GM21381 (cell line): ENCODE measurements around the gene EPHA10.

Experiments
- ATAC-seq: cut with Tn5 transposase; IDR thresholded peaks from one replicate; pipeline ENCODE4 v1.9.1; 2021; ENCODE audit warnings: mild to moderate bottlenecking, moderate library complexity; ENCODE audit not compliant: unreplicated experiment

The EPHA10 gene

DNA sequence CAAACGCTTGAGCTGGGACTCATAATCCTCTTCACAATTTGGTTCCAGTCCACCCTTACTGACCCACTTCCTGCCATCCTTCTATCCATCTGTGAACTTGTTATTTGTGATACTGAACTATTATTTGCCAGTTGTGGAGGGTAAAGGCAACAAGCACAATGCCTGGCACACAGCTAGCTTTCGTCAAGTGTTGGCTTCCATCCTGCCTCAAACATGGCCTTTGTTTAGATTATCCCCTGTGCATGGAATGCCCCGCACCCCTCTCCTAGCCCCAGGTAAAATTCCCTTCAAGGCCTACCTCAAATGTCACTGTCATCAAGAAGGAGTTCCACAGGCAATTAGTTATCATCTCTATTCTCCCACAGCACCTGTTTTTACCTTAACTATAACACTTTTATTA, 84.0 kb downstream of the EPHA10 start:
- no peak for ATAC-seq

DNA sequence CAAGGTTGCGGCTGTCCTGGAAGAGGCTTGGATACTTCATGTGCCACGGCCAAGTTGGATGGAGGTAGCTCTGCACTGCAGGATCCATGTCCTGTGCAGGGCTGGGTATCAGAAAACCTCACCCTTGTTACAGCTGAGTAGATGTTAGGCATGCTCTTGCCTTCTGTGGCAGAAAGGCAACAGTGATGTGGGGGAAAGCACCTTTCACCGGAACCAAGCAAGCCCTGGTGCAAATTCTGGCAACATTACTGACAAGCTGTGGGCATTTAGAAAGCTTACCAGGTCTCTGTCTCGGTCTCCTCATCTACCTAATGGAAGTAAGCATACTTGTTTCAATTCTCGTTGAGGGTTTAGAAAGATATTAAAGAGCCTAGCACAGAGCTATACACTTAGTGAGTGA, 87.1 kb downstream of the EPHA10 start:
- no peak for ATAC-seq

DNA sequence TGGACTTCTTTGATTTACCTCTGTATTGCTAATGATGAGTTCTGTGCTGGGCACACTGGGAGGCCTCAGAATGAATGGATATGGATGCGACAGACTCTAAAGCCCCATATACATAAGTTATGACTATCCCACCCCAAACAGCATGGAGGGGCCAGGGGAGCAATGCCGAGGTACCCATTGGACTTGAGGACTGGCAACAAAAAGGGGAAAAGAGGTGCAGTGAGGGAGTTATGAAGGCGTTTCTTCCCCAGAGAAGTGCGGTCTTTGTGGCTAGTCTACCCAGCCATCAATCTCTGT, 87.8 kb downstream of the EPHA10 start:
- no peak for ATAC-seq

DNA sequence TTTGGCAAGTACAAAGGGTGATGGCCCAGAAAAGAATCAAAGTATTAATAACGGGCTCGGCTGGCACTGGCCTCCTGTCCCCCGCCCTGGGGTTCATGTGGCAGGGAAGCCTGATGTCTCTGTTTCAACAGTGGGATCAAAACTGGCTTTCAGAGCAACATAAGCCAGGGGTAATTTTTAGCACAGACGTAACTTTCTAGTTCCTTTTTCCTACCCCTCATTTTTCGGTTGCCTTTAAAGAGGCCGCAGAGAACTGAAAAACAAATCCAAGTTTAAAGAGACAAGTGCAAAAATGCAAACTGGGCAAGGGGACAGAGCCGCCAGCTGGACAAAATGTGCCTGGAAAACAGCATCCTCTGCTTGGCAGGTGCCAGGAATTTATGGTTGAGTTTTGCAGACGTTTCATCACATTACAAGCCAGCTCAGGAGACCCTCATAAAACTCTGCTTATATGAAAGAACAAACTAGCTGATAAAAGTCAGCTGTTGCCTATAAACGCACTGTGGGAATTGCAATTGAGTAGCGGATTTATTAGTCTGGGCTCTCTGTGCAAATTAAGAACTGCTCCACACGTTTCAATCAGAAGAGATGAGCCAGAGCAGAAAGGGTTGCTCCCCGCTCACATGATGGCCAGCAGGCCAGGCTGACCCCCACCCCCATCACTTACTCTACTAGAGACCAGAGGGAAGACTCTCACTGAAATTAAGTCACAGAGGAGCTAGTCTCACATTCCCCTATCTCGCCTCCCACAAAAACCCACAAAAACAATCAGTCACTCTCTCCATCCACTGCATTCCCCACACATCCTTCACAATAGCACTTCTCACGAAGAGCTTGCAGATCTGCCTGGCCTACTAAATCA, 88.4 kb downstream of the EPHA10 start:
- ATAC-seq = peak; percentile 61

DNA sequence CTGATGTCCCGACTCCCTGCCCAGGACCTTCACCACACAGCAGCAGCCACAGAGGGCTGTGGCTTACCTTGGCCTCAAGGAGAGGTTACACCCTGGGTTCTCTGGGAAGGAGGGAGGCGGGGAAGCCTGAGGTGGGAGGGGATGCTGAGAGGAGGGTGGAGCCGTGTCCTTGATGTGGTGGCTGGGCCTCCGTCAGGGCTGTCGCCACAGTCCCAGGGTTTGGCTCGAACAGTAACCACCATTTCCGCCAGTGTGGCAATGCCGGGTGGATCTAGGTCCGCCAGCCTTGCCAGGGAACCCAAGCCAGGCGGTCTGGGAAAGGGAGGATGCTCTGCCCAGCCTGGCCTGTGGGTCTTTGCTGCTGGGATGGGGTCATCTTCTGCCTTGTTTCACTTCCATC, 91.0 kb downstream of the EPHA10 start:
- ATAC-seq = no peak

DNA sequence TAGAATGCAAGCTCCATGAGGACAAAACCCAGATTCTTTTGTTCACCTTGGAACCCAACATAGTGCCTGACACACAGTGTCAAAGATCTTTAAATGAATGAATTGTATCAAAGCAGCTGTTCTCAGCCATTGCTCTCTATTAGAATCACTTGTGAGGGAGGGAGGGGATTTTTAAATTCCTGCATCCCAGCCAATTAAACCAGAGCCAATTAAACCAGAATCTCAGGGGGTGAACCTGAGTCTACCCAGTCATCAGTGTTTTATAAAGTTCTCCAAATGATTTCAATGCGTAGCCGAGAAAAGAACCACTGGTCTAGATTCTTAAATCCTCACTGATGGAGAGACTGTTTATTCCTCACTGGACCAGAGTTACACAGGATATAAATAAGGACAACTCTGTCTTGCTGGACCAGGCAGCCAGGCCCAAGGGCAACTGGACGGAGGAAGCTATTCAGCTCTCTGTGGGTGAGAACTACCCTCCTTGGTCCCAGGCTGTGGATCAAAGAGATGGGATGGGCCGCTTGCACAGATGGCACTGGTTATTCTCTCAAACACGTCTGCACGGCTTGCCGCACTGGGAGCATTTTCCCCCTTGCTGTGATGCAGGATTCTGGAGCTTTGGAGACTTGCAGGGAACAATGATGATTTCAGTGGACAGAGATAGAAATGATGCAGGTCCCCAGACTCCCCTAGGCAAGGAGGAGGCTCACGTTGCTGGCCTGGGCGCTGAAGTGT, 92.6 kb downstream of the EPHA10 start:
- ATAC-seq = no peak

DNA sequence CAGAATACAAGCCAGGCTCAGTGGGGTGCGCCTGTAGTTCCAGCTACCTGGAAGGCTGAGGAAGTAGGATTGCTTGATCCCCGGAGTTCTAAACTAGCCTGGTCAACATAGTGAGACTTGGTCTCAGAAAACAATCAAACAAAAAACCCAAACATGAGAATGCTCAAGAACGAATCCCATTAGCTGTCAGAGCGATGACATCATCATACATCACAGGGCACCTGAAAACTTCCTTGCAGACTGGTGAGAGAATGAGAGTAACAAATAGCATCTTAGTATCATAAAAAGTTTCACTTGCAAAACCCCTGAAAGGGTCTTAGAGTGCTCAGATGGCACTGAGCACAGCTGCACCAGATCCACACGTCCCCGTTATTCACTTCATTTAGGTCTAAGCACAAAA, 93.7 kb downstream of the EPHA10 start:
- no peak for ATAC-seq

DNA sequence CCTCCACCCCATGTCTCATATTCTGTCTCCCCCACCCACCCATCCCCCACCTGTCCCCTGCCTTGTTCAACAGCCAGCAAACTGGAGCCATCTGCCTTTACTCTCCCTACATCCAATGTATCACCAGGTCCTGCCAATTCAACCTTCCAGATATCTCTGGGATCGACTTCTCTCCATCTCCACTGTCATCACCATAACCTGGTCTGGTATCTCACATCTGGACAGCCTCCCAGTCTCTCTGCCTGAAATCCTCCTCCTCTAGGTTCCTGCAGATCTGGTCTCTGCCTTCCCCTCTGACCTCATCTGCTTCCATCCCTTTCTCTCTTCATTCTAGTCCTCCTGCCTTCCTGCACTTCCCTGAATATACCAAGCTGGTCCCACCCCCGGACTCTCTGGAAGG, 94.8 kb downstream of the EPHA10 start:
- ATAC-seq = no peak

DNA sequence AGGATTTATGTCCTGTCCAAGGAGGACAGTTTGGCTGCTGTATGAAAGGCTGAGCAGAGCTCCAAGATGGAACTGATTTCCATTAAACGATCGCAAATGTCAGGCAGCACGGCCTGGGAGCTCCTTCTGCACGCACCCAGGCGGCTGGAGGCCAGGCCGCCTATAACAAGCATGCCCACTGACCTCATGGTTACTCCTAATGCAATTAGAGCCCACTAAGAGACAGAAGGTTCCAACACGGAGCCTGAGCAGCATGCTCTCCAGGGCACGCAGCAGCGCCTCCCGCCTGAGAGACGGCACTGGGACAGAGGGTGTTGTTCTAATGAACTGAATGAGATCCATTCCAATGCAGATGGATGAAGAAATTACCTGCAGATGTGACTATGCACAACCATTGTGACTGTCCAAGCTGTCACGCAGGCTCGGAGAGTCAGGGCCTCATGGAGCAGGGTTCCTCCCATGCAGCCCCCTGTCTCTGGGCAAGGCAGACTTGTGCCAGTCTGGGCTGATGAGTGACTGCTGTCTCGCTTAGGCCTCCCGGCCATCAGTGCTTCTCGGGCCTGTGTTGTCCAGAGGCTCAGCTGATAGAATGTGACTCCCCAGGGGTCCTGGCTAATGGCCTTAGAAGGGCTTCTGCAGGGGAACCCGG, 97.8 kb downstream of the EPHA10 start:
- no peak for ATAC-seq

DNA sequence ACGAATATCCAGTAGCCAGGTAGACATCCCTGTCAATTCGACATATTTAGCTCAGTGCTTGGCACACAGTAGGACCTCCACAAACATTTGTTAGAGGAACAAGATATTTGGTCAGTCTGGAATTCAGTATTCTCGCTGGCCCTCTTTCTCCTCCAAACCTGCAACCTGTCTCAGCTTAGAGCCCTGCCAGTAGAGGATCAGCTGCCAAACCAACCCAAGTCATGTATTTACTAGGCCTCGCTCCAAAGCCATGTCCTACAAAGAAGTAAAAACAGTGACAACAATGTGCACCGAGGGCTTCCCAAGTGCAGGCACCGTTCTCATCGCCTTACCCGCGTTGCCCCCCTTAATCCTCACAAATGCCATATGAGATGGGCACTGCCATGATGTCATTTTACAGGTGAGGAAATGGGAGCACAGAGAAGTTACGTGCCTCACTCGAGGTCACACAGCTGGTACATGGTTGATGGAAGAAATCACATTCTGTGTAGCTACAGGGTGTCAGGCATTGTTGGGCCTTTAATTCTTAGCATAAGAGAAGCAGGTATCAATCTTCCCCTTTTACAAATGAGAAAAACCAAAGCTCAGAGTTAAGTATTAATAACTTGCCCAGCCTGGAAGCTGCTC, 98.6 kb downstream of the EPHA10 start:
- ATAC-seq = no peak
